HepG2 (cell line): ENCODE measurements around the gene PEX14. TPM values are rescaled to one million over a fixed set of nuclear protein-coding genes. Genes with fewer than 3 reads are reported as not detected.

Source experiments
- DPF2 ChIP-seq: sonication (generic); formaldehyde crosslinking; IDR thresholded peaks from 2 replicates; pipeline ENCODE4 v1.4.0; 2020; ENCODE audit warnings: mild to moderate bottlenecking, low read depth, missing genetic modification reagents, borderline replicate concordance
- FOSL2 ChIP-seq: sonication (generic); formaldehyde crosslinking; IDR thresholded peaks from 2 replicates; pipeline ENCODE4 v1.4.0; 2020; ENCODE audit warnings: missing genetic modification reagents
- IKZF1 ChIP-seq: fragments of 450-650 bp; IDR thresholded peaks from 2 replicates; pipeline ENCODE4 v1.7.1; 2016
- MYC ChIP-seq: sonication (generic); formaldehyde crosslinking; IDR thresholded peaks from 2 replicates; pipeline ENCODE4 v1.9.0; 2021; ENCODE audit warnings: missing genetic modification reagents, borderline replicate concordance
- NFYC ChIP-seq: IDR thresholded peaks from 2 replicates; pipeline ENCODE4 v1.6.1; 2016; ENCODE audit warnings: missing genetic modification reagents, missing compliant biosample characterization
- PAXIP1 ChIP-seq: sonication (generic); formaldehyde crosslinking; conservative IDR thresholded peaks from 2 replicates; pipeline ENCODE4 v1.4.0; 2020; ENCODE audit warnings: mild to moderate bottlenecking, missing genetic modification reagents, moderate library complexity
- PHF5A ChIP-seq: IDR thresholded peaks from one replicate; pipeline ENCODE4 v1.6.1; 2018; ENCODE audit warnings: low read depth, missing genetic modification reagents; ENCODE audit not compliant: unreplicated experiment
- PITX1 ChIP-seq: sonication (generic); formaldehyde crosslinking; IDR thresholded peaks from 2 replicates; pipeline ENCODE4 v1.5.1; 2020; ENCODE audit warnings: mild to moderate bottlenecking, missing genetic modification reagents
- PRDM10 ChIP-seq: sonication (generic); formaldehyde crosslinking; IDR thresholded peaks from 2 replicates; pipeline ENCODE4 v1.4.0; 2020; ENCODE audit warnings: low read depth, missing genetic modification reagents
- SKIL ChIP-seq: sonication (generic); formaldehyde crosslinking; IDR thresholded peaks from 2 replicates; pipeline ENCODE4 v1.8.0; 2022; ENCODE audit warnings: missing genetic modification reagents, mild to moderate bottlenecking, moderate library complexity, borderline replicate concordance
- TFAP4 ChIP-seq: sonication (generic); IDR thresholded peaks from 2 replicates; pipeline ENCODE4 v1.6.1; 2016; ENCODE audit warnings: low read depth, borderline replicate concordance
- ZBTB21 ChIP-seq: sonication (generic); formaldehyde crosslinking; IDR thresholded peaks from 2 replicates; pipeline ENCODE4 v1.4.0; 2020; ENCODE audit warnings: missing genetic modification reagents
- ZFAT ChIP-seq: sonication (generic); formaldehyde crosslinking; conservative IDR thresholded peaks from 2 replicates; pipeline ENCODE4 v1.8.1; 2023; ENCODE audit warnings: missing genetic modification reagents, inconsistent platforms
- ZNF34 ChIP-seq: sonication (generic); formaldehyde crosslinking; IDR thresholded peaks from 2 replicates; pipeline ENCODE4 v1.4.0; 2020; ENCODE audit warnings: mild to moderate bottlenecking, missing genetic modification reagents, borderline replicate concordance
- ZNF382 ChIP-seq: sonication (generic); formaldehyde crosslinking; IDR thresholded peaks from 2 replicates; pipeline ENCODE4 v1.5.0; 2020; ENCODE audit warnings: missing genetic modification reagents, mild to moderate bottlenecking, borderline replicate concordance
- ZNF629 ChIP-seq: sonication (generic); formaldehyde crosslinking; conservative IDR thresholded peaks from 2 replicates; pipeline ENCODE4 v1.5.0; 2020; ENCODE audit warnings: missing genetic modification reagents
- ZNF644 ChIP-seq: IDR thresholded peaks from 2 replicates; pipeline ENCODE4 v1.6.1; 2016; ENCODE audit warnings: low read depth
- ZNF703 ChIP-seq: sonication (generic); formaldehyde crosslinking; IDR thresholded peaks from 2 replicates; pipeline ENCODE4 v1.5.1; 2020; ENCODE audit warnings: missing genetic modification reagents, mild to moderate bottlenecking, moderate library complexity, borderline replicate concordance
- polyA plus RNA-seq, 8 experiments: library from polyadenylated mRNA; depleted of rRNA in 3 of 8; stranded (reverse) in 7 of 8; unstranded in 1 of 8; fragments of >200 nt; fragmentation: Illumina TruSeq in 4 of 8; extraction: Trizol in 4 of 8; gene quantifications; 2 replicates each; pipeline versions ENCODE4 v1.2.1 to v1.2.3, GENCODE V29; 2011 to 2016; ENCODE audit warnings: low read depth in 4 of 8, missing spikeins in 1 of 8, mixed read lengths in 1 of 8; ENCODE audit not compliant: insufficient read depth in 1 of 8
- total RNA-seq, 5 experiments: library from RNA; depleted of rRNA; stranded (reverse); fragments of >200 nt; fragmentation: Illumina TruSeq; extraction: Trizol; gene quantifications; 2 replicates each; pipeline ENCODE4 v1.2.3, GENCODE V29; 2016; ENCODE audit warnings: low read depth in 1 of 5

The PEX14 gene
- total and polyA plus RNA-seq, 2 of the 13 experiments (the other 11 are each of a cell fraction or from before 2014, with no cell fraction given): 6.5 to 9.9 TPM

GRCh38 chr1:10474613-10475507 lies at the start of gene PEX14 (continued):
- TF ChIP-seq SKIL (0 out of 2 replicates have a peak, but pooled peaks have one; percentile 29), PRDM10 (CRISPR knock-in tag) (0 out of 2 replicates have a peak, but pooled peaks have one; percentile 53), ZNF382 (CRISPR knock-in tag) (no peak), PITX1 (CRISPR knock-in tag) (peak; percentile 64; the same call in 1 of the 2 replicates), TFAP4 (no peak), FOSL2 (peak; percentile 59), MYC (CRISPR knock-in tag) (peak; percentile 72; the same call in 1 of the 2 replicates), ZNF703 (CRISPR knock-in tag) (no peak), DPF2 (CRISPR knock-in tag) (no peak), ZBTB21 (CRISPR knock-in tag) (no peak), ZNF34 (CRISPR knock-in tag) (no peak), IKZF1 (no peak), ZNF644 (CRISPR knock-in tag) (no peak), ZFAT (CRISPR knock-in tag) (no peak), PHF5A (peak; percentile 39), ZNF629 (no peak), NFYC (CRISPR knock-in tag) (peak; percentile 58; the same call in 1 of the 2 replicates), PAXIP1 (no peak)
